Measurements from ENCODE around the gene OR2H1. TPM values are rescaled to one million over a fixed set of nuclear protein-coding genes. Genes with fewer than 3 reads are reported as not detected.

OR2H1 gene
- total RNA-seq (not detected), polyA plus RNA-seq (not detected)

DNA sequence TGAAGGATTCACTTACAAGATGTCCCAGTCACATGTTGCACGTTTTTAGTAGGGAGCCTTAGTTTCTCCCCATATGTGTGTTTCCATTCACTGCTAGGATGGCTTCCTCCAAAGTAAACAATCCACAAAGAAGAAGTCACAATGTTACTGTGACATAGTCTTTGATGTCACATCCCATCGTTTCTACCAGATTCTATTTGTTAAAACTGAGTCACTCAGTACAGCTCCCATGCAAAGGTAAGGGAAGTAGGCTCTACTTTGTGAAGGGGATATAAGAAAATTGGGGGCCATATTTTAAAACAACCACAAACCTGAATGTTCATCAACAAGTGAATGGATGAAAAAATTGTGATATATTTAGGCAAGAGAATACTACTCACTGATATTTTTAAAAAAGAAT is at the start of gene OR2H1, which contains the start of gene OR11A1:
TSS of gene OR2H1 (plus strand) at position 185 of the 400 bp plus-strand sequence. CDS start 4,615 bp downstream, outside the sequence.
TSS of gene OR11A1 (minus strand) at position 101 of the 400 bp plus-strand sequence. CDS start 29,430 bp downstream, outside the sequence.
- intact Hi-C loops (cut with micrococcal nuclease), result no loop called here
- CTCF ChIA-PET (ENCODE audit: partially characterized antibody), result no interaction called here
- no peaks in the 10 kb centered on the region for H3K9me3 Mint-ChIP-seq

GRCh38 chr6:29414588-29414987 is 42.4 kb upstream of the OR2H1 start, which contains the start of gene OR12D1:
OR12D1 (plus strand) TSS chr6:29414928.
- H3K27ac Mint-ChIP-seq, result no peak within 1 kb of the TSS
- H3K36me3 Mint-ChIP-seq, result no peaks in the 10 kb centered on the region
- no peaks in the 10 kb centered on the region for H3K36me3 ChIP-seq (ENCODE audit: insufficient read depth, low read length)
- H3K27me3 ChIP-seq (ENCODE audit: insufficient read depth, low read length), result no peaks in the 10 kb centered on the region
- no peaks in the 10 kb centered on the region for H3K4me1 Mint-ChIP-seq
- intact Hi-C loops (cut with micrococcal nuclease), result no loop called here
- H3K4me3 Mint-ChIP-seq, result no peak within 1 kb of the TSS
- no peak for DNase-seq
- H3K27ac ChIP-seq (ENCODE audit: low read depth, low read length), result no peak within 1 kb of the TSS
- peaks cover 11 to 34% of the 10 kb centered on the region in 2 donors for H3K27me3 Mint-ChIP-seq
- H3K4me1 ChIP-seq (ENCODE audit: insufficient read depth, low read length), result no peaks in the 10 kb centered on the region
- H3K4me3 ChIP-seq (ENCODE audit: low read length in 2 of 2), result no peak within 1 kb of the TSS
- peaks cover 0 to 22% (median 16%) of the 10 kb centered on the region in 8 donors for H3K9me3 Mint-ChIP-seq
- POLR2A ChIA-PET (ENCODE audit: partially characterized antibody), result no interaction called here
- H3K9me3 ChIP-seq (ENCODE audit: control insufficient read depth in 1 of 2, low read length in 2 of 2), result no peaks in the 10 kb centered on the region
- CTCF ChIA-PET (ENCODE audit: partially characterized antibody), result no interaction called here

More for the DNA sequence above, at the start of gene OR2H1, which contains the start of gene OR11A1:
- no peaks in the 10 kb centered on the region for H3K27me3 ChIP-seq (ENCODE audit: insufficient read depth, low read length)
- Mint-ChIP-seq H3K4me3 (no peak within 1 kb of the TSS), H3K27ac (no peak within 1 kb of the TSS), H3K36me3 (no peaks in the 10 kb centered on the region), H3K4me1 (no peaks in the 10 kb centered on the region), H3K27me3 (peaks cover 6 to 10% of the 10 kb centered on the region in 2 donors)
- H3K9me3 ChIP-seq (ENCODE audit: control insufficient read depth in 1 of 2, low read length in 2 of 2), result no peaks in the 10 kb centered on the region
- H3K4me3 ChIP-seq (ENCODE audit: low read length in 2 of 2), result no peak within 1 kb of the TSS
- POLR2A ChIA-PET (ENCODE audit: partially characterized antibody), result no interaction called here
- no peaks in the 10 kb centered on the region for H3K36me3 ChIP-seq (ENCODE audit: insufficient read depth, low read length)
- no peaks in the 10 kb centered on the region for H3K4me1 ChIP-seq (ENCODE audit: insufficient read depth, low read length)
- no peak for DNase-seq
- no peak within 1 kb of the TSS for H3K27ac ChIP-seq (ENCODE audit: low read depth, low read length)

GRCh38 chr6:29419516-29419915 is 37.4 kb upstream of the OR2H1 start:
- intact Hi-C loops (cut with micrococcal nuclease), result no loop called here
- CTCF ChIA-PET (ENCODE audit: partially characterized antibody), result no interaction called here

GRCh38 chr6:29424168-29424567 is 32.8 kb upstream of the OR2H1 start:
- Mint-ChIP-seq H3K36me3 (no peaks in the 10 kb centered on the region), H3K27me3 (peaks cover 19 to 21% of the 10 kb centered on the region in 2 donors), H3K27ac (no peak overlapping the region), H3K9me3 (peaks cover 0 to 12% (median 6%) of the 10 kb centered on the region in 8 donors), H3K4me3 (no peak overlapping the region), H3K4me1 (no peaks in the 10 kb centered on the region)
- ChIA-PET POLR2A (ENCODE audit: partially characterized antibody) (no interaction called here), CTCF (ENCODE audit: partially characterized antibody) (interaction anchor here (1.2 kb wide), 1 partner anchor 11 kb away, joined by 4 read pairs; no protein-coding TSS in a partner anchor)
- no peak for DNase-seq
- Histone ChIP-seq H3K9me3 (ENCODE audit: control insufficient read depth in 1 of 2, low read length in 2 of 2) (no peaks in the 10 kb centered on the region), H3K27ac (ENCODE audit: low read depth, low read length) (no peak overlapping the region), H3K4me3 (ENCODE audit: low read length in 2 of 2) (no peak overlapping the region), H3K27me3 (ENCODE audit: insufficient read depth, low read length) (no peaks in the 10 kb centered on the region), H3K36me3 (ENCODE audit: insufficient read depth, low read length) (no peaks in the 10 kb centered on the region), H3K4me1 (ENCODE audit: insufficient read depth, low read length) (no peaks in the 10 kb centered on the region)
- intact Hi-C loops (cut with micrococcal nuclease), result no loop called here

More at GRCh38 chr6:29419516-29419915, 37.4 kb upstream of the OR2H1 start:
- Mint-ChIP-seq H3K4me1 (no peaks in the 10 kb centered on the region), H3K27me3 (peaks cover 15 to 23% of the 10 kb centered on the region in 2 donors), H3K9me3 (peaks cover 0 to 12% (median 6%) of the 10 kb centered on the region in 8 donors), H3K27ac (no peak overlapping the region), H3K36me3 (no peaks in the 10 kb centered on the region), H3K4me3 (no peak overlapping the region)
- Histone ChIP-seq H3K27ac (ENCODE audit: low read depth, low read length) (no peak overlapping the region), H3K9me3 (ENCODE audit: control insufficient read depth in 1 of 2, low read length in 2 of 2) (no peaks in the 10 kb centered on the region), H3K4me1 (ENCODE audit: insufficient read depth, low read length) (no peaks in the 10 kb centered on the region), H3K36me3 (ENCODE audit: insufficient read depth, low read length) (no peaks in the 10 kb centered on the region), H3K27me3 (ENCODE audit: insufficient read depth, low read length) (no peaks in the 10 kb centered on the region), H3K4me3 (ENCODE audit: low read length in 2 of 2) (no peak overlapping the region)
- POLR2A ChIA-PET (ENCODE audit: partially characterized antibody), result no interaction called here
- no peak for DNase-seq

GRCh38 chr6:29424575-29424974 is 32.4 kb upstream of the OR2H1 start:
- intact Hi-C loops (cut with micrococcal nuclease), result no loop called here
- no peak overlapping the region for H3K27ac Mint-ChIP-seq
- no peaks in the 10 kb centered on the region for H3K9me3 ChIP-seq (ENCODE audit: control insufficient read depth in 1 of 2, low read length in 2 of 2)
- DNase-seq, result no peak
- H3K27me3 ChIP-seq (ENCODE audit: insufficient read depth, low read length), result no peaks in the 10 kb centered on the region
- H3K36me3 Mint-ChIP-seq, result no peaks in the 10 kb centered on the region
- no peaks in the 10 kb centered on the region for H3K4me1 Mint-ChIP-seq
- H3K27ac ChIP-seq (ENCODE audit: low read depth, low read length), result no peak overlapping the region
- POLR2A ChIA-PET (ENCODE audit: partially characterized antibody), result no interaction called here
- H3K4me3 ChIP-seq (ENCODE audit: low read length in 2 of 2), result no peak overlapping the region
- H3K4me3 Mint-ChIP-seq, result no peak overlapping the region
- H3K27me3 Mint-ChIP-seq, result peaks cover 21 to 23% of the 10 kb centered on the region in 2 donors
- CTCF ChIA-PET (ENCODE audit: partially characterized antibody), result interaction anchor here (1.2 kb wide), 1 partner anchor 11 kb away, joined by 4 read pairs; no protein-coding TSS in a partner anchor
- H3K9me3 Mint-ChIP-seq, result peaks cover 0 to 12% (median 6%) of the 10 kb centered on the region in 8 donors
- no peaks in the 10 kb centered on the region for H3K36me3 ChIP-seq (ENCODE audit: insufficient read depth, low read length)
- H3K4me1 ChIP-seq (ENCODE audit: insufficient read depth, low read length), result no peaks in the 10 kb centered on the region

GRCh38 chr6:29425075-29425474 is 31.9 kb upstream of the OR2H1 start:
- CTCF ChIA-PET (ENCODE audit: partially characterized antibody), result interaction anchor here (1.2 kb wide), 1 partner anchor 12 kb away, joined by 4 read pairs; no protein-coding TSS in a partner anchor
- Mint-ChIP-seq H3K4me3 (no peak overlapping the region), H3K27ac (no peak overlapping the region), H3K9me3 (peaks cover 0 to 12% (median 5%) of the 10 kb centered on the region in 8 donors), H3K4me1 (no peaks in the 10 kb centered on the region), H3K27me3 (peaks cover 21 to 24% of the 10 kb centered on the region in 2 donors), H3K36me3 (no peaks in the 10 kb centered on the region)
- POLR2A ChIA-PET (ENCODE audit: partially characterized antibody), result no interaction called here
- H3K9me3 ChIP-seq (ENCODE audit: control insufficient read depth in 1 of 2, low read length in 2 of 2), result no peaks in the 10 kb centered on the region
- no peaks in the 10 kb centered on the region for H3K27me3 ChIP-seq (ENCODE audit: insufficient read depth, low read length)
- no peaks in the 10 kb centered on the region for H3K4me1 ChIP-seq (ENCODE audit: insufficient read depth, low read length)
- intact Hi-C loops (cut with micrococcal nuclease), result no loop called here
- H3K27ac ChIP-seq (ENCODE audit: low read depth, low read length), result no peak overlapping the region
- no peak for DNase-seq
- H3K4me3 ChIP-seq (ENCODE audit: low read length in 2 of 2), result no peak overlapping the region
- no peaks in the 10 kb centered on the region for H3K36me3 ChIP-seq (ENCODE audit: insufficient read depth, low read length)

GRCh38 chr6:29426654-29427053 is 30.3 kb upstream of the OR2H1 start:
- Histone ChIP-seq H3K27me3 (ENCODE audit: insufficient read depth, low read length) (no peaks in the 10 kb centered on the region), H3K4me1 (ENCODE audit: insufficient read depth, low read length) (no peaks in the 10 kb centered on the region), H3K9me3 (ENCODE audit: control insufficient read depth in 1 of 2, low read length in 2 of 2) (no peaks in the 10 kb centered on the region), H3K4me3 (ENCODE audit: low read length in 2 of 2) (no peak overlapping the region), H3K27ac (ENCODE audit: low read depth, low read length) (no peak overlapping the region), H3K36me3 (ENCODE audit: insufficient read depth, low read length) (no peaks in the 10 kb centered on the region)
- DNase-seq, result no peak
- intact Hi-C loops (cut with micrococcal nuclease), result no loop called here
- peaks cover 0 to 4% (median 0%) of the 10 kb centered on the region in 8 donors for H3K9me3 Mint-ChIP-seq
- no peak overlapping the region for H3K4me3 Mint-ChIP-seq
- ChIA-PET POLR2A (ENCODE audit: partially characterized antibody) (no interaction called here), CTCF (ENCODE audit: partially characterized antibody) (no interaction called here)
- H3K27ac Mint-ChIP-seq, result no peak overlapping the region
- no peaks in the 10 kb centered on the region for H3K36me3 Mint-ChIP-seq
- no peaks in the 10 kb centered on the region for H3K4me1 Mint-ChIP-seq
- H3K27me3 Mint-ChIP-seq, result peaks cover 18 to 21% of the 10 kb centered on the region in 2 donors

All from CD4-positive, alpha-beta memory T cell (primary cell).